Measurements from ENCODE around the gene RACGAP1. TPM values are rescaled to one million over a fixed set of nuclear protein-coding genes. Genes with fewer than 3 reads are reported as not detected.

RACGAP1 gene
- polyA plus RNA-seq, 1 of the 3 experiments (the other 2 are of a cell fraction), result 21.5 TPM

GRCh38 chr12:49944046-49944445, 81.2 kb downstream of the RACGAP1 start:
- H3K4me2 ChIP-seq, result no peak overlapping the region
- no peaks in the 10 kb centered on the region for H3K27me3 ChIP-seq (ENCODE audit: insufficient read depth)
- CTCF ChIA-PET, result interaction anchor here (0.6 to 3.5 kb wide), 6 partner anchors 10 to 126 kb away, joined by 3 to 28 read pairs (median 4); partner anchors contain the start of gene FAIM2
- H3K27ac ChIP-seq (ENCODE audit: low read depth in 2 of 2, low read length in 1 of 2), result no peak overlapping the region
- POLR2A ChIA-PET, result no interaction called here
- no peak overlapping the region for H3K9ac ChIP-seq
- H2AFZ ChIP-seq (ENCODE audit: low read depth), result no peak overlapping the region
- H3K9me2 ChIP-seq, result no peaks in the 10 kb centered on the region
- no peaks in the 10 kb centered on the region for H3F3A ChIP-seq (replicated peaks; ENCODE audit: insufficient read depth)
- H4K20me1 ChIP-seq (ENCODE audit: insufficient read depth), result no peaks in the 10 kb centered on the region
- H3K9me3 ChIP-seq, result no peaks in the 10 kb centered on the region
- no peak overlapping the region for H3K4me3 ChIP-seq (ENCODE audit: low read depth in 2 of 2, low read length in 1 of 2)
- H3K4me1 ChIP-seq (ENCODE audit: control insufficient read depth in 1 of 2, insufficient read depth in 2 of 2, low read depth in 1 of 2, low read length in 1 of 2), result peaks cover 0 to 4% of the 10 kb centered on the region in 2 experiments; a peak in 1 of 4 replicates
- DNase-seq, result no peak
- 91% methylated on average over 5 of the region's 5 CpGs for WGBS (ENCODE audit: low lambda C conversion rate)
- no peaks in the 10 kb centered on the region for H3K36me3 ChIP-seq (replicated peaks in 1 of 2; ENCODE audit: control insufficient read depth in 1 of 2, insufficient read depth in 2 of 2, low read length in 1 of 2)
- no peak for TF ChIP-seq SIN3A (IDR thresholded peaks at IDR 0.05; ENCODE audit: borderline replicate concordance, low read depth, low read length)
- no peak for TF ChIP-seq TEAD4 (IDR thresholded peaks at IDR 0.05; ENCODE audit: borderline replicate concordance, insufficient read depth)
- no peaks in the 10 kb centered on the region for H3K79me2 ChIP-seq (ENCODE audit: insufficient read depth)

GRCh38 chr12:49943625-49943960, 81.7 kb downstream of the RACGAP1 start:
- H3K9me2 ChIP-seq, result no peaks in the 10 kb centered on the region
- POLR2A ChIA-PET, result no interaction called here
- H3K4me1 ChIP-seq (ENCODE audit: control insufficient read depth in 1 of 2, insufficient read depth in 2 of 2, low read depth in 1 of 2, low read length in 1 of 2), result peaks cover 0 to 4% of the 10 kb centered on the region in 2 experiments; a peak in 1 of 4 replicates
- CTCF ChIA-PET, result interaction anchor here (0.6 to 3.5 kb wide), 9 partner anchors 11 to 127 kb away, joined by 3 to 28 read pairs (median 5); partner anchors contain the start of gene FAIM2
- H3K79me2 ChIP-seq (ENCODE audit: insufficient read depth), result no peaks in the 10 kb centered on the region
- H3K27me3 ChIP-seq (ENCODE audit: insufficient read depth), result no peaks in the 10 kb centered on the region
- TF ChIP-seq EP300 (IDR thresholded peaks at IDR 0.05; ENCODE audit: borderline replicate concordance in 1 of 2, low read depth in 1 of 2, low read length in 1 of 2), result no peak
- TF ChIP-seq MEF2A (IDR thresholded peaks at IDR 0.05; ENCODE audit: borderline replicate concordance, low read depth), result no peak
- no peak for TF ChIP-seq RXRA (IDR thresholded peaks at IDR 0.05; ENCODE audit: borderline replicate concordance, low read depth)
- TF ChIP-seq, protein P1, sequence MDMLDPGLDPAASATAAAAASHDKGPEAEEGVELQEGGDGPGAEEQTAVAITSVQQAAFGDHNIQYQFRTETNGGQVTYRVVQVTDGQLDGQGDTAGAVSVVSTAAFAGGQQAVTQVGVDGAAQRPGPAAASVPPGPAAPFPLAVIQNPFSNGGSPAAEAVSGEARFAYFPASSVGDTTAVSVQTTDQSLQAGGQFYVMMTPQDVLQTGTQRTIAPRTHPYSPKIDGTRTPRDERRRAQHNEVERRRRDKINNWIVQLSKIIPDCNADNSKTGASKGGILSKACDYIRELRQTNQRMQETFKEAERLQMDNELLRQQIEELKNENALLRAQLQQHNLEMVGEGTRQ (IDR thresholded peaks at IDR 0.05; ENCODE audit: borderline replicate concordance, low read depth, low read length), result no peak
- TF ChIP-seq RFX5 (IDR thresholded peaks at IDR 0.05; ENCODE audit: low read length), result no peak
- TF ChIP-seq FOSL2 (IDR thresholded peaks at IDR 0.05; ENCODE audit: borderline replicate concordance, low read depth), result no peak
- TF ChIP-seq RAD21 (IDR thresholded peaks at IDR 0.05; ENCODE audit: low read length), result no peak
- TF ChIP-seq MXI1 (IDR thresholded peaks at IDR 0.05; ENCODE audit: low read depth, low read length), result no peak
- TF ChIP-seq RCOR1 (IDR thresholded peaks at IDR 0.05; ENCODE audit: low read length), result no peak
- TF ChIP-seq CTCF (IDR thresholded peaks at IDR 0.05), result no peak
- no peaks in the 10 kb centered on the region for H4K20me1 ChIP-seq (ENCODE audit: insufficient read depth)
- H3K9me3 ChIP-seq, result no peaks in the 10 kb centered on the region
- H3K27ac ChIP-seq (ENCODE audit: low read depth in 2 of 2, low read length in 1 of 2), result no peak overlapping the region
- no peaks in the 10 kb centered on the region for H3F3A ChIP-seq (replicated peaks; ENCODE audit: insufficient read depth)
- H3K4me3 ChIP-seq (ENCODE audit: low read depth in 2 of 2, low read length in 1 of 2), result no peak overlapping the region
- WGBS (ENCODE audit: low lambda C conversion rate), result 71% methylated on average over 1 of the region's 1 CpG
- H2AFZ ChIP-seq (ENCODE audit: low read depth), result no peak overlapping the region
- no peaks in the 10 kb centered on the region for H3K36me3 ChIP-seq (replicated peaks in 1 of 2; ENCODE audit: control insufficient read depth in 1 of 2, insufficient read depth in 2 of 2, low read length in 1 of 2)
- H3K9ac ChIP-seq, result no peak overlapping the region
- DNase-seq, result no peak
- H3K4me2 ChIP-seq, result no peak overlapping the region
